ENCODE measurements around the gene SOHLH1. TPM values are rescaled to one million over a fixed set of nuclear protein-coding genes. Genes with fewer than 3 reads are reported as not detected.

SOHLH1 gene
- total RNA-seq, 3 donors from 2014 or later (not counting 1 experiment from before 2014, with no cell fraction given), result not detected

GRCh38 chr9:135698236-135698635 lies 1.0 kb downstream of the SOHLH1 start:
- H3K4me3 Mint-ChIP-seq, result no peak overlapping the region
- no peaks in the 10 kb centered on the region for H3K36me3 Mint-ChIP-seq
- TF ChIP-seq, protein P1, sequence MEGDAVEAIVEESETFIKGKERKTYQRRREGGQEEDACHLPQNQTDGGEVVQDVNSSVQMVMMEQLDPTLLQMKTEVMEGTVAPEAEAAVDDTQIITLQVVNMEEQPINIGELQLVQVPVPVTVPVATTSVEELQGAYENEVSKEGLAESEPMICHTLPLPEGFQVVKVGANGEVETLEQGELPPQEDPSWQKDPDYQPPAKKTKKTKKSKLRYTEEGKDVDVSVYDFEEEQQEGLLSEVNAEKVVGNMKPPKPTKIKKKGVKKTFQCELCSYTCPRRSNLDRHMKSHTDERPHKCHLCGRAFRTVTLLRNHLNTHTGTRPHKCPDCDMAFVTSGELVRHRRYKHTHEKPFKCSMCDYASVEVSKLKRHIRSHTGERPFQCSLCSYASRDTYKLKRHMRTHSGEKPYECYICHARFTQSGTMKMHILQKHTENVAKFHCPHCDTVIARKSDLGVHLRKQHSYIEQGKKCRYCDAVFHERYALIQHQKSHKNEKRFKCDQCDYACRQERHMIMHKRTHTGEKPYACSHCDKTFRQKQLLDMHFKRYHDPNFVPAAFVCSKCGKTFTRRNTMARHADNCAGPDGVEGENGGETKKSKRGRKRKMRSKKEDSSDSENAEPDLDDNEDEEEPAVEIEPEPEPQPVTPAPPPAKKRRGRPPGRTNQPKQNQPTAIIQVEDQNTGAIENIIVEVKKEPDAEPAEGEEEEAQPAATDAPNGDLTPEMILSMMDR (IDR thresholded peaks at IDR 0.05), result no peak
- H3K27me3 Mint-ChIP-seq (ENCODE audit: low read depth in 2 of 2), result no peaks in the 10 kb centered on the region
- Histone ChIP-seq H3K27ac (ENCODE audit: low read length) (no peak overlapping the region), H3K36me3 (ENCODE audit: control insufficient read depth, insufficient read depth, low read length) (no peaks in the 10 kb centered on the region), H3K4me1 (ENCODE audit: control insufficient read depth, insufficient read depth, low read length) (peaks cover 17% of the 10 kb centered on the region), H3K4me3 (ENCODE audit: low read length) (no peak overlapping the region), H3K9me3 (ENCODE audit: control insufficient read depth, insufficient read depth, low read length) (no peaks in the 10 kb centered on the region), H3K27me3 (ENCODE audit: control insufficient read depth, insufficient read depth, low read length) (peaks cover 6% of the 10 kb centered on the region)
- DNase-seq (no peak), ATAC-seq (no peak)
- no peaks in the 10 kb centered on the region for H3K9me3 Mint-ChIP-seq
- intact Hi-C loops (cut with micrococcal nuclease), result no loop called here
- WGBS (ENCODE audit: insufficient coverage), result 71% methylated on average over 21 of the region's 21 CpGs
- no peak overlapping the region for H3K27ac Mint-ChIP-seq
- H3K4me1 Mint-ChIP-seq, result no peaks in the 10 kb centered on the region

GRCh38 chr9:135697226-135697625 lies 2.1 kb downstream of the SOHLH1 start:
- ATAC-seq (no peak), DNase-seq (no peak)
- Mint-ChIP-seq H3K27ac (no peak overlapping the region), H3K27me3 (ENCODE audit: low read depth in 2 of 2) (no peaks in the 10 kb centered on the region), H3K36me3 (no peaks in the 10 kb centered on the region), H3K9me3 (no peaks in the 10 kb centered on the region), H3K4me3 (no peak overlapping the region), H3K4me1 (no peaks in the 10 kb centered on the region)
- intact Hi-C loops (cut with micrococcal nuclease), result no loop called here
- WGBS (ENCODE audit: insufficient coverage), result 78% methylated on average over 15 of the region's 15 CpGs
- Histone ChIP-seq H3K27me3 (ENCODE audit: control insufficient read depth, insufficient read depth, low read length) (peaks cover under 1% of the 10 kb centered on the region), H3K9me3 (ENCODE audit: control insufficient read depth, insufficient read depth, low read length) (no peaks in the 10 kb centered on the region), H3K4me1 (ENCODE audit: control insufficient read depth, insufficient read depth, low read length) (peaks cover 14% of the 10 kb centered on the region), H3K36me3 (ENCODE audit: control insufficient read depth, insufficient read depth, low read length) (no peaks in the 10 kb centered on the region), H3K27ac (ENCODE audit: low read length) (no peak overlapping the region), H3K4me3 (ENCODE audit: low read length) (no peak overlapping the region)
- TF ChIP-seq, protein P1 (IDR thresholded peaks at IDR 0.05), result no peak

- DNase-seq, result no peak
These were observed 2.8 kb downstream of the SOHLH1 start for GRCh38 chr9:135696446-135696845.

DNA sequence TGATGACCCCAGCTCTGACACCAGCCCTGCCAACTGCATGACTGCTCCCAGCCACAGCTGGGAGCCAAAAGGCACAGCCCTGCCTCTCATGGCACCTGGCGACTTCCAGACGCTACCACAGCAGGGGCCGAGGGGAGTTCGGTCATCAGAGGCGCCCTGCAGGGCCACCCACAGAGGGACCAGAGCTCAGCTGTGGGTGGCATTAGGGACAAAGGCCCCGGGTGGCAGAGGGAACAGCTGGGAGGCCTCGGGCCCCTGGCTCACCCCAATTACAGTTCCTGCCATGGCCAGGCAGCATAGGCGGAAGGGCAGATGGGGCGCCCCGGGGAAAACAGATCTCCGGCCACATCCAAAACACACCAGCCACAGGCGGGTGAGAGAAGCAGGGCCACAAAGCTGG lies 3.6 kb downstream of the SOHLH1 start:
- intact Hi-C loops (cut with micrococcal nuclease), result no loop called here
- Histone ChIP-seq H3K27ac (ENCODE audit: low read length) (no peak overlapping the region), H3K4me3 (ENCODE audit: low read length) (no peak overlapping the region), H3K4me1 (ENCODE audit: control insufficient read depth, insufficient read depth, low read length) (no peaks in the 10 kb centered on the region), H3K9me3 (ENCODE audit: control insufficient read depth, insufficient read depth, low read length) (no peaks in the 10 kb centered on the region), H3K36me3 (ENCODE audit: control insufficient read depth, insufficient read depth, low read length) (no peaks in the 10 kb centered on the region), H3K27me3 (ENCODE audit: control insufficient read depth, insufficient read depth, low read length) (no peaks in the 10 kb centered on the region)
- ATAC-seq, result no peak
- WGBS (ENCODE audit: insufficient coverage), result 80% methylated on average over 12 of the region's 12 CpGs
- no peaks in the 10 kb centered on the region for H3K36me3 Mint-ChIP-seq
- H3K27ac Mint-ChIP-seq, result no peak overlapping the region
- H3K4me3 Mint-ChIP-seq, result no peak overlapping the region
- no peaks in the 10 kb centered on the region for H3K4me1 Mint-ChIP-seq
- no peak for DNase-seq
- H3K27me3 Mint-ChIP-seq (ENCODE audit: low read depth in 2 of 2), result no peaks in the 10 kb centered on the region
- TF ChIP-seq, protein P1 (IDR thresholded peaks at IDR 0.05), result no peak
- H3K9me3 Mint-ChIP-seq, result no peaks in the 10 kb centered on the region

More at GRCh38 chr9:135696446-135696845, 2.8 kb downstream of the SOHLH1 start:
- Histone ChIP-seq H3K9me3 (ENCODE audit: control insufficient read depth, insufficient read depth, low read length) (no peaks in the 10 kb centered on the region), H3K36me3 (ENCODE audit: control insufficient read depth, insufficient read depth, low read length) (no peaks in the 10 kb centered on the region), H3K27me3 (ENCODE audit: control insufficient read depth, insufficient read depth, low read length) (no peaks in the 10 kb centered on the region), H3K4me3 (ENCODE audit: low read length) (no peak overlapping the region), H3K27ac (ENCODE audit: low read length) (no peak overlapping the region), H3K4me1 (ENCODE audit: control insufficient read depth, insufficient read depth, low read length) (peaks cover 6% of the 10 kb centered on the region)
- TF ChIP-seq, protein P1 (IDR thresholded peaks at IDR 0.05), result no peak
- Mint-ChIP-seq H3K27me3 (ENCODE audit: low read depth in 2 of 2) (no peaks in the 10 kb centered on the region), H3K27ac (no peak overlapping the region), H3K36me3 (no peaks in the 10 kb centered on the region), H3K9me3 (no peaks in the 10 kb centered on the region), H3K4me1 (no peaks in the 10 kb centered on the region), H3K4me3 (no peak overlapping the region)
- ATAC-seq, result no peak
- WGBS (ENCODE audit: insufficient coverage), result 79% methylated on average over 16 of the region's 16 CpGs
- intact Hi-C loops (cut with micrococcal nuclease), result no loop called here
